GM21381 (cell line): ENCODE data around the gene PTMS.

Experiments used
- ATAC-seq: cut with Tn5 transposase; IDR thresholded peaks from one replicate; pipeline ENCODE4 v1.9.1; 2021; ENCODE audit warnings: mild to moderate bottlenecking, moderate library complexity; ENCODE audit not compliant: unreplicated experiment

Gene PTMS

DNA sequence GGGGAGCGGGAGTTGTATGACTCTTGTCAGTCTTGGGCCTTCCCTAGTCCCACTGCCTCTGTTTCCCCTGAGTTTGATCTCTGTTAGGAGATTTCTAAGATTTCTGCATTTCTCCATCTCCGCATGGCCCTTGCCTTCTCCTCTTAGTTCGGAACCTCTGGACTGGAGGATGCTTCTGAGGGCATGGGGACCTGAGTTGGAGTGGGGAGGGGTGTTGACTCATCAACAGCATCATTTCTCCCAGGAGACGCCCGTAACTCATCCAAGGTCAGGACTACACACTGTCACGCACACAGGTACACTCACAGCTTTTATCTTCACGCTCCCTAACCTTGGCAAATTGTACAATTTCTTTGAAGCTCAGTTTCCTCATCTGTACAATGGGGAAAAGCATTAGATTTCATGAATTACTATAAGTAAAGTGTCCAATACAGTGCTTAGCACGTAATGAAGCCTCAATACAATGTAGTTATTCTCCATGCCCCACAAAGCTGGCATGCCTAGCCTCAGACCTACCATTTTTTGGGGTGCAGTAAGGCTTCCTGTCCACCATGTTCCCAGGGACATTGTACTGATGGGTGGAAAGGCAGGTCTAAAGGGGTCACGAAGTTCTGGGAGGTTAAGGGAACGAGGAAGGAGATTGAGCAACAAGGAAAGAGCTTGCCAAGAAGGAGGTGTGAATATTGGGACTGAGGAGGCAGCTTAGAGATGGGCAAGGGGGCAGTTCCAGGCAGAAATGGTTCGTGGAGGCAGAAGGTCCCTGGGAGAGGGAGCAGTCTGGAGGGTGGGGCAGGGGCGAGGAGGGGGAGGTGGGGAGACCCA is 5.6 kb downstream of the PTMS start:
- no peak for ATAC-seq

- ATAC-seq = no peak
These were observed 6.2 kb downstream of the PTMS start, which contains the start of gene LAG3 for GRCh38 chr12:6772331-6772695. LAG3 (plus strand) TSS chr12:6772520; CDS start chr12:6772853, 333 bp downstream.

DNA sequence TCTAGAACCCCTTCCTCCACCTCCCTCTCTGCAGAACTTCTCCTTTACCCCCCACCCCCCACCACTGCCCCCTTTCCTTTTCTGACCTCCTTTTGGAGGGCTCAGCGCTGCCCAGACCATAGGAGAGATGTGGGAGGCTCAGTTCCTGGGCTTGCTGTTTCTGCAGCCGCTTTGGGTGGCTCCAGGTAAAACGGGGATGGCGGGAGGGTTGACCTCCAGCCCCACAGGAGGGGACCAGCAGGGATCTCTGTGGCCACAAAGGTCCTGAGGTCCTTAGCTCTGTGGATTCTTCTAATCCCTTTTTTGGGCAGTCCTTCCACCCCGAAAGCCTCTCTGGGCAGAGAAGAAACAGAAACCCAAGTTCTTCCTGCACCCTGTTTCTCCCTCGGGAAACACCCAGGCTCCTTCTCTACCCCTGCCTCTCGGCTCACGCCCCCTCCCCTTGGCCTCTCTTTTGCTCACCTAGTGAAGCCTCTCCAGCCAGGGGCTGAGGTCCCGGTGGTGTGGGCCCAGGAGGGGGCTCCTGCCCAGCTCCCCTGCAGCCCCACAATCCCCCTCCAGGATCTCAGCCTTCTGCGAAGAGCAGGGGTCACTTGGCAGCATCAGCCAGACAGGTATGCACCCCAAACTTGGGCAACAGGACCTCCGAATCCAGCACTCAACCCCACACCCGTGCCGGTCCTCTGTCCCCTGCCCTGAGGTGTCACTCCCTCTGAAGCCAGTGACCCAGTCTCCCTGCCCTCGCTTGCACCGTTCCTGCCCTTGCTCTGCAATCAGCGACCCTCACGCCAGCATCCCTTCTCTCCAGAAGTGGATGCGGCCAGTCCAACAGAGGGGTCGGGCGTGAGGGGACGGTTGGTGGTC is 6.8 kb downstream of the PTMS start:
- ATAC-seq = no peak

GRCh38 chr12:6773590-6774351 is 7.6 kb downstream of the PTMS start:
- ATAC-seq = no peak

- no peak for ATAC-seq
These were observed 8.4 kb downstream of the PTMS start for GRCh38 chr12:6774499-6775062.

- no peak for ATAC-seq
These were observed 9.3 kb downstream of the PTMS start for GRCh38 chr12:6775185-6776174.

DNA sequence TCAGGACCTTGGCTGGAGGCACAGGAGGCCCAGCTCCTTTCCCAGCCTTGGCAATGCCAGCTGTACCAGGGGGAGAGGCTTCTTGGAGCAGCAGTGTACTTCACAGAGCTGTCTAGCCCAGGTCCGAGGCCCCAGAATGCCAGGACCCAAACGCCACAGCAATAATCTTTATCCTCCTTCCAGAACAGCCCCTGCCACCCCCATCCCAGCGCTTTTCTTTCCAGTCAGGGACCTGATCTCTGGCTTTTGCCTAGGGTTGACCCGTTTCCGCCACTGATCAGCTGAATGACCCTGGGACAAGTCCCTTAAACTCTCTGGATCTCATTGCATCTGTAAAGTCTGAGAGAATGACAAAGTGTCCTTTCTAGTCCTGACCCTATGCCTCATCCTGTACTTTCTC is 11.2 kb downstream of the PTMS start:
- ATAC-seq = no peak

DNA sequence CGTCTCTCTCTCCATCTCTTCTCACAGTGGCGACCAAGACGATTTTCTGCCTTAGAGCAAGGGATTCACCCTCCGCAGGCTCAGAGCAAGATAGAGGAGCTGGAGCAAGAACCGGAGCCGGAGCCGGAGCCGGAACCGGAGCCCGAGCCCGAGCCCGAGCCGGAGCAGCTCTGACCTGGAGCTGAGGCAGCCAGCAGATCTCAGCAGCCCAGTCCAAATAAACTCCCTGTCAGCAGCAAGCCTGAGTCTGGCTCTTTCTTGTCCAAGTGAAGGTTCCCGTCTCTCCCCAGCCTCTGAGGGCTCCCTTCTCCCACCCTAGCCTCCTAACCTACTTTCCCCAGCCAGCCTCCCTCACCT is 12.0 kb downstream of the PTMS start:
- no peak for ATAC-seq

- peak; percentile 75 for ATAC-seq
These were observed 12.7 kb downstream of the PTMS start for GRCh38 chr12:6778574-6779550.

GRCh38 chr12:6779708-6780432 is 13.7 kb downstream of the PTMS start:
- ATAC-seq = no peak

GRCh38 chr12:6780573-6780972 is 14.4 kb downstream of the PTMS start:
- no peak for ATAC-seq

DNA sequence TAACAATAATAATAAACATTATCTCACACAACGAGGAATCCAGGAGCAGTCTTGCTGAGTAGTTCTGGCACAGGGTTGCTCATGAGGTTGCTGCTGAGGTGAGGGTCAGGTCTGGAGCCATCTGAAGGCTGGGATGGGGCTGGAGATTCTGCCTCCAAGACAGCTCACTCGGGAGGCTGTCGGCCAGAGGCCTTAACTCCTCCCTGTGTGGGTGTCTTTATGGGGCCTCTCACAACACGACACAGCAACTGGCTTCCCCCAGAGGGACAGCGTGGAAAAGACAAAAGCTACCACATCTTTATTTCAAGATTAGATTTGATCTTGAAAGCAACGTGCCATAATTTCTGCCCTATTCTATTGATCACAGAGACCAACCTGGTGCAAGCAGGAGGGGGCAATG is 16.0 kb downstream of the PTMS start:
- ATAC-seq = no peak

DNA sequence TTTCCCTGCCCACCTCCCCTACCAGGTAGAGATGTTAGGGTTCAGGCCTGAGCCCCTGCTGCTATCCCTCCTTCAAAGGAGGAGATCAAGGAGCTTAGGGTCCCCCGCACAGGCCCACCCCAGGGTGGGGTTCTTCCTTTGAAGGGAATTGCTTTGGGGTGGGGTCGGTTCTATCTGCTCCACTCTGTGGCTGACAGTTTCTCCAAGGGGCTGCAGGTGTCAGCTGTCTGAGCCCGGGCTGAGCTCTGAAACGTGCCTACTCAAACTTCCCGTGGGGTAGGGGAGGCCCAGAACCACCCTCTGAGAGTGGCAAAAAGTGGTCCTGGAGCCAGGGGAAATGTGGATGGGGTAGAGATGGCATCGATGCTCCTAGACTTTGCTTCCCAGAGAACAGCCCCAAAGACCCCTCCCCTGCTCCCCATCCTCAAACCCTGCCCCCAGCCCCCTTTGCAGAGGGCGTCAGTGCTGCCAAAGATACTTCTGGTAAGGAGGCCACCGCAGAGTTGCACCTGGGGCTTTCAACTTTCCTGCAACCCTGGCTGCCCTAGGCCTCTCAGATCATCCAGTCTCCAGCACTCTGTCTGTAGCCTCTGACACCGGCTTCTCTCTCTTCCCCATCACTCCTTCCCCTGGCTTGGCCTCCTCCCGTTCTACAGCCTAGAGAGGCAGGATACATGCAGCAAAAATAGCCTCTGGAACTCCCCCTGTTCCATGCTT is 16.8 kb downstream of the PTMS start:
- ATAC-seq = no peak

DNA sequence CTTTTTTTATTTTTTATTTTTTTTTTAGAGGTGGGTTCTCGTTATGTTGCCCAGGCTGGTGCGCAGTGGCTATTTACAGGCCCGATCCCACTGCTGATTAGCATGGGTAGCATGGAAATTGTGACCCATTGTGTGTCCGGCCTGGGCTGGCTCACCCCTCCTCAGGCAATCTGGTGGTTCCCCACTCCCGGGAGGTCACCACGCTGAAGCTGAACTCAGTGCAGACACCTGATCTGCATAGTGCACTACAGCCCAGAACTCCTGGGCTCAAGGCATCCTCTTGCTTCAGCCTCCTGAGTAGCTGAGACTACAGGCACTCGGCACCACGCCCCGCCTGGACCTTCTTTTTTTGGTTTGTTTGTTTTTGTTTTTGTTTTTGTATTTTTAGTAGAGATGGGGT is 17.7 kb downstream of the PTMS start:
- ATAC-seq = no peak

- no peak for ATAC-seq
These were observed 18.1 kb downstream of the PTMS start for GRCh38 chr12:6784296-6784695.

GRCh38 chr12:6784761-6785160 is 18.6 kb downstream of the PTMS start:
- ATAC-seq = no peak

DNA sequence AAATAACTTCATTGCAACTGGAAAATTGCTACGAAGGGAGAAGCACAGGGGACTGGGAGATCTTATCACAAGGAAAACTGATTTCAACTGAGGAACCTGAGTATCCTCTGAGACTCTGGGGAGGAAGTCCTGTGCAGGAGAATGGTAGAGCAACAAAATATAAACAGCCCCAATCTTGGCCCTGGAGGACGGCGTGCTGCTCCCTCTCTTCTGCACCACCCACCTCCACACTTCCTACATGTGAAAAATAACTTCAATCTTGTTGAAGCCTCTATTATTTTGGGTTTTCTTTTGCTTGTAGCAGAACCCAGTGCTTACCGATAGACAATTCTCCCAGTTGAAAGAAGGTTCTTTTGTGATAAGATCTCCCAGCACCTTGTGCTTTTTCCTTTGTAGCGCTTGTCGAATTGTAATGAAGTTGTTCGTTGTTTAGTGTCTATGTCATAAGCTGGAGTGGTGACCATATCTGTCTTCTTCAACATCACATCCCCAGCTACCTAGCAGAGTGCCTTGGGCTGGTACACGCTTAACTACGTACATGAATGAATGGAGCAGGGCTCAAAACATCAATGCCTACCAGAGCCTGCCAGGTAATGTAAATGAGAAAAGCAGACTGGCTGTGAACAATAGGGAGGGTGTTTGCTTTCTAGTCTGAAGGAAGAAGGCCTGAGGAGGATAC is 20.4 kb downstream of the PTMS start:
- ATAC-seq = no peak
